Camera-type eye (tissue), 1 donor: ENCODE results near the gene NT5C1B. TPM values are rescaled to one million over a fixed set of nuclear protein-coding genes. Genes with fewer than 3 reads are reported as not detected.

Experiments used
- total RNA-seq: library from RNA; depleted of rRNA; stranded (reverse); fragments of >200 nt; gene quantifications from one replicate; pipeline ENCODE4 v1.2.3, GENCODE V29; 2014

NT5C1B gene
- not detected for total RNA-seq

DNA sequence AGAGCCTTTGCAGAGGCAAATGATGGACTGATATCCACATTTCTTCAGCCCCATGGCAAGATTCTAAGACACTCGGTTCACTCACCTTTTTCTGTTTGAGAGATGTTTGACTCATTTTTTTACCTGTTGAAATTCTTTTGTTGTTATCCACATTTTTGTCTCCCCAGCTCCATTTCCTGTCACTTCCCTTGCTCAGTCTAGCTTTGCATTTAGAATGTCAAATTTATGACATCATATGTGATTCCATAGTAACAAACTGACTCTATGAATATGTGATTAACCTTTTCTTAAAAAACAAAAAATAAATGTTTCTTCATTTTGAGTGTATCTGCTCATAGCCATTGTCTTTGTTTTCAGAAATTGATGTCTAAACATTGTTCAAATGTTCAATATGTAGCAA is at the start of gene NT5C1B:
NT5C1B (minus strand) TSS at position 216 of the 400 bp plus-strand sequence; CDS start at position 115, 101 bp downstream.

DNA sequence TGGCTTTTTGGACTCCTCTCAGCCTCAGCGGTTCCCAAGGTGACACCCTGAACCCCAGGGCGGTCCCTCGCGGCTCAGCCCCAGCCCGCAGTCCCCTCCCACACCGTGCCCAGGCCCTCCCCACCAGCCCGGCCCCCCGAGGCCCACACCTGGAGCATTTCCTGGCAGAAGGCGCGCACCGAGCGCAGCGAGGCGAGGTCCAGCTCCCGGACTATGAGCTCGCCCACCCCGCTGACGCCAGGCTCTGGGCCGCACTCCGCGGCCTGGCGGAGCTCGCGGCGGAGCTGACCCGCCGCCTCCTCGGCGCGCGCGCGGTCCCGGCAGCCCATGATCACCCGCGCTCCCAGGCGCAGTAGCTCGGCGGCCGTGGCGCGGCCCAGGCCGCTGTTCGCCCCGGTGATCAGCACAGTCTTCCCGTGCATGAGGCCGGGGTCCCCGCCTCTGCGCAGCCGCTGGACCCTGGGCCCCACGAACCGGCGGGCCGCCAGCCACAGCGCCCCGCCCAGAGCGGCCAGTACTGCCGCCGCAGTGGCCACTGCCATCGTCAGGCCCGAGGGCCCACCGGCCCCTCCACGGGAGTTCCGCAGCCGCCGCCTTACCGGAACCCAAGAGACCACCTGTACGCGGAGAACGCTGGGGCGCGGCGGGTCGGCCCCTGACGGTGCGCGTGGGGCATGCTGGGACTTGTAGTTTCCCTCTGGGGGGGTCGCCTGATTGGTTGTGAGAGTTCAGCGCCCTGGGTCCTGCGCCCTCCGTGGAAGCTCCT is 29.2 kb downstream of the NT5C1B start, which contains the start of gene RDH14:
RDH14 (minus strand) TSS at position 623 of the 766 bp plus-strand sequence; CDS start at position 542, 81 bp downstream.

Other genes starting within 250 kb of the NT5C1B start
- gene RDH14, start 28.9 kb downstream of the NT5C1B start, total RNA-seq, result 33.6 TPM